ENCODE data around the gene EML1. TPM values are rescaled to one million over a fixed set of nuclear protein-coding genes. Genes with fewer than 3 reads are reported as not detected.

Gene EML1
- total RNA-seq, 2 donors from 2014 or later: 2.4 to 2.6 TPM

DNA sequence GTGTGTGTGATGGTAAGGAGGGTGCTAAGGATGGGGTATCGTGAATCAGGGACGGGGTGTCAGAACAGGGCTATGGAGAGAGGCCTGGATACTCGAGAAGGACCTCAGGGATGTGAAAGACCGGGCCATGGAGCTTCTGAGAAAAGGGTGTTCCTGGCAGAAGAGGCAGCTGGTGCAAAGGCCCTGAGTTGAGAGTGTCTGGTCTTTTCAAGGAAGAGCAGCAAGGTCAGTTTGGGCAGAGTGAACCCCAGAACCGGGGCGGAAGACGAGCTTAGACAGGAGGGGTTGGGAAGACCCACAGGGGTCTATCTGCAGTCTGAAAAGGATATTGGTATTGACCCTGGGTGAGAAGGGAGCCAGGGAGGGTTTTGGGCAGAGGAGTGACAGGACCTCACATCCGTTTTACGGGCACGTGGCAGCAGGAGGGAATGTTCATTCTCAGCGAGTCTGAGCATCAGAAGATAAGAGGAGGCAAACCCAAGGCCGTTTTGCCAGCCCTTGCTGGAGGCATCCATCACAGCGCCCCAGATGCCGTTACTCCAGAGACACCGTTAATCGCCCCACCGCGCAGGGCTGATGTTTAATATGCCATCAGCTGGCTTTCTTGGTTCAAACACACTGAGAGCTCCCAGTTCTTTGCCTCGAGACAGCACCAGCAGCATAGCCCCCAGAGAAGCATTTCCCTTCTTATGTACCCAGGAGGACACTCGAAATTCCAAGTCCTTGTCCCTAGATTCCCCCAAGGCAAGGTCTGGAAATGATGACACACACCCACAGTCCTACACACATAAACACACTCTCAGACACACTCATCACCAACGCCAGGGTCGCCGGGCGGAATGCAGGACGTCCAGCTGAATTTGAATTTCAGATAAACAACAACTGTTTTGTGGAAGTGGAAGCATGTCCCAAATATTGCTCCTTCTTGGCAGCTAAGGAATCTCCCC lies 41.4 kb upstream of the EML1 start:
- no peaks in the 10 kb centered on the region for H3K36me3 Mint-ChIP-seq (ENCODE audit: insufficient read depth in 2 of 2)
- H3K4me3 Mint-ChIP-seq: no peak overlapping the region
- no peak overlapping the region for H3K27ac Mint-ChIP-seq
- H3K27me3 Mint-ChIP-seq (ENCODE audit: low read depth): peaks cover 37% of the 10 kb centered on the region
- no peaks in the 10 kb centered on the region for H3K9me3 Mint-ChIP-seq
- ATAC-seq (replicated peaks in 1 of 2) (no peak), DNase-seq (no peak)
- no peaks in the 10 kb centered on the region for H3K4me1 Mint-ChIP-seq (ENCODE audit: low read depth)

GRCh38 chr14:99752486-99753121 lies 40.6 kb upstream of the EML1 start:
- no peaks in the 10 kb centered on the region for H3K9me3 Mint-ChIP-seq
- no peaks in the 10 kb centered on the region for H3K4me1 Mint-ChIP-seq (ENCODE audit: low read depth)
- H3K36me3 Mint-ChIP-seq (ENCODE audit: insufficient read depth in 2 of 2): no peaks in the 10 kb centered on the region
- H3K4me3 Mint-ChIP-seq: no peak overlapping the region
- ATAC-seq (replicated peaks in 1 of 2) (no peak), DNase-seq (no peak)
- no peak overlapping the region for H3K27ac Mint-ChIP-seq
- peaks cover 32% of the 10 kb centered on the region for H3K27me3 Mint-ChIP-seq (ENCODE audit: low read depth)

- Mint-ChIP-seq H3K4me1 (ENCODE audit: low read depth) (peaks cover 6% of the 10 kb centered on the region), H3K4me3 (peak overlapping the region in 1 of 2 donors; percentile 25), H3K36me3 (ENCODE audit: insufficient read depth in 2 of 2) (no peaks in the 10 kb centered on the region), H3K9me3 (no peaks in the 10 kb centered on the region), H3K27me3 (ENCODE audit: low read depth) (peaks cover 32% of the 10 kb centered on the region), H3K27ac (no peak overlapping the region)
- no peak for ATAC-seq (replicated peaks in 1 of 2)
- no peak for DNase-seq
Measured at GRCh38 chr14:99753225-99754140, 39.7 kb upstream of the EML1 start.

- H3K4me1 Mint-ChIP-seq (ENCODE audit: low read depth): peaks cover 6% of the 10 kb centered on the region
- H3K4me3 Mint-ChIP-seq: peak overlapping the region in 1 of 2 donors; percentile 59
- H3K9me3 Mint-ChIP-seq: no peaks in the 10 kb centered on the region
- peak; percentile 21 to 61 for DNase-seq
- peaks cover 32% of the 10 kb centered on the region for H3K27me3 Mint-ChIP-seq (ENCODE audit: low read depth)
- peak; percentile 70 to 81 for ATAC-seq (replicated peaks in 1 of 2)
- H3K27ac Mint-ChIP-seq: no peak overlapping the region
- H3K36me3 Mint-ChIP-seq (ENCODE audit: insufficient read depth in 2 of 2): no peaks in the 10 kb centered on the region
Measured at GRCh38 chr14:99754141-99755067, 38.8 kb upstream of the EML1 start.

DNA sequence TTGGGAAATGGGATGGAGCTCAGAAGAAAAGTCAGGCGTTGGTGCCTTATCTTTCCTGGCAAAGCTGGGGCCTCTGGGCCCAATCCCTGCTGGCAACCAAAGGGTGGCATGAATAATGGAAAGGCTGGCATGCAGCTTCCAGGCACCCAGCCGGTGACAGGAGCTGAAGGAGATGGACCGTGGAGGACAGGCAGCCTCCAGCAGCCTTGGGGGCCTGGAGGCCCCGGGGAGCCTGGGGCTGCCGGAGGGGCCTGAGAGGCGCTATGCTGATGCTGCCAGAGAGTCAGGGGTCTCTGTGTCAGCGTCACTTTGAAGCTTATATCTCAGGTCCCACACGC lies 38.2 kb upstream of the EML1 start:
- Mint-ChIP-seq H3K27ac (no peak overlapping the region), H3K27me3 (ENCODE audit: low read depth) (peaks cover 32% of the 10 kb centered on the region), H3K4me1 (ENCODE audit: low read depth) (peaks cover 6% of the 10 kb centered on the region), H3K4me3 (no peak overlapping the region), H3K36me3 (ENCODE audit: insufficient read depth in 2 of 2) (no peaks in the 10 kb centered on the region), H3K9me3 (no peaks in the 10 kb centered on the region)
- DNase-seq: no peak
- no peak for ATAC-seq (replicated peaks in 1 of 2)

DNA sequence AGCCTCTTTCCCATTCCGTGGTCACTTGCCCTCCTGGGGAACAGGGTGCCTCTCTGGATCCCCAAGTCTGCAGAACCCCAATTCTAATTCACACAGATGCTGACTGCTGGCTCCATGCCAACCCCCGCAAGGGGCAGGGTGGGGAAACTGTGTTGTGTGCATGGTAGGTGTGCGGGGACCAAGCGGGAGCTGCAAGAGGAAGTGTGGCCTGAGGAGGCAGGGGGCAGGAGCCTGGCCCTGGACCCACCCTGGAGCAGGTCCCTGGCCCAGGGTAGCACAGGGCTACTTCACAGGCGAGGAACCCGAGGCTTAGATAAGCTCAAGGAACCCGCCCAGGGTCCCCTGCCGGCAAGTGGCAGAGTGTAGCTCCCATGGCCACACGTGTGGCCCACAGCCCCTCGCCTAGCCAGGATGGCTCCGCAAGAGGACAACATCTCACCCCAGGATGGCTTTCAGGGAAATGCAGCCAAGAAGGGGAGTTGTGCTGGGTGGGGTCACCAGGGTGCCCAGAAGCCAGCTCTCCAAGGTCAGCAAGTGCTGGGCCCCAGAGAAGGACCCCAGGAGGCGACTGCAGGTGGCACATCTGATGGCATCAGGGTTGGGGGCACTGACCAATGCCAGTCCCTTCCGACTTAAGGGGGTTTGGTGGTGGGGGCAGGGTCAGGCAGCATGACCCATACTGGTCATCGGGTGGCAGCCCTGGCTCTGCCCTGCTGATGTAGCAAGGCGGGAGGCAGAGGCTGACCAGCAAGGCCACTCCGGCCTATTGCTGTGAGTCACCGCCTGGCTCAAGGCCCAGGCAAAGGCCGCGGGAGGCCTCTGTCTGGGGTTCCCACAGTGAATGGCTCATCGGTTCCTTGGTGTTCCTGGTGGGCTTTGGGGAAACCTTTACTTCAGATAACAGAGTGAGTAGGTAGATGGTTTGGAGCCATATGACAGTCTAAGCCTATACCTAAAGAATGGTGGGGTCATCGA lies 37.3 kb upstream of the EML1 start:
- Mint-ChIP-seq H3K9me3 (no peaks in the 10 kb centered on the region), H3K36me3 (ENCODE audit: insufficient read depth in 2 of 2) (no peaks in the 10 kb centered on the region), H3K27me3 (ENCODE audit: low read depth) (peaks cover 32% of the 10 kb centered on the region), H3K4me1 (ENCODE audit: low read depth) (peaks cover 6% of the 10 kb centered on the region), H3K27ac (no peak overlapping the region), H3K4me3 (no peak overlapping the region)
- ATAC-seq (replicated peaks in 1 of 2) (no peak), DNase-seq (no peak)

- H3K4me3 Mint-ChIP-seq: no peak overlapping the region
- no peak overlapping the region for H3K27ac Mint-ChIP-seq
- DNase-seq (no peak), ATAC-seq (replicated peaks in 1 of 2) (no peak)
- H3K9me3 Mint-ChIP-seq: no peaks in the 10 kb centered on the region
- peaks cover 6% of the 10 kb centered on the region for H3K4me1 Mint-ChIP-seq (ENCODE audit: low read depth)
- H3K36me3 Mint-ChIP-seq (ENCODE audit: insufficient read depth in 2 of 2): no peaks in the 10 kb centered on the region
- H3K27me3 Mint-ChIP-seq (ENCODE audit: low read depth): peaks cover 23% of the 10 kb centered on the region
Measured at GRCh38 chr14:99756796-99757195, 36.4 kb upstream of the EML1 start.

GRCh38 chr14:99757331-99758070 lies 35.7 kb upstream of the EML1 start:
- H3K36me3 Mint-ChIP-seq (ENCODE audit: insufficient read depth in 2 of 2): no peaks in the 10 kb centered on the region
- DNase-seq (peak in 1 of 2 donors; percentile 24), ATAC-seq (replicated peaks in 1 of 2) (peak; percentile 20 to 55)
- no peak overlapping the region for H3K27ac Mint-ChIP-seq
- peak overlapping the region in 1 of 2 donors; percentile 19 for H3K4me3 Mint-ChIP-seq
- H3K27me3 Mint-ChIP-seq (ENCODE audit: low read depth): peaks cover 16% of the 10 kb centered on the region
- peaks cover 6% of the 10 kb centered on the region for H3K4me1 Mint-ChIP-seq (ENCODE audit: low read depth)
- no peaks in the 10 kb centered on the region for H3K9me3 Mint-ChIP-seq

- peak; percentile 49 to 64 for ATAC-seq (replicated peaks in 1 of 2)
- H3K27me3 Mint-ChIP-seq (ENCODE audit: low read depth): peaks cover 14% of the 10 kb centered on the region
- H3K36me3 Mint-ChIP-seq (ENCODE audit: insufficient read depth in 2 of 2): no peaks in the 10 kb centered on the region
- H3K9me3 Mint-ChIP-seq: no peaks in the 10 kb centered on the region
- H3K4me1 Mint-ChIP-seq (ENCODE audit: low read depth): peaks cover 6% of the 10 kb centered on the region
- H3K27ac Mint-ChIP-seq: no peak overlapping the region
- DNase-seq: peak in 1 of 2 donors; percentile 21
- H3K4me3 Mint-ChIP-seq: peak overlapping the region in 1 of 2 donors; percentile 19
Measured at GRCh38 chr14:99758121-99758821, 34.9 kb upstream of the EML1 start.

DNA sequence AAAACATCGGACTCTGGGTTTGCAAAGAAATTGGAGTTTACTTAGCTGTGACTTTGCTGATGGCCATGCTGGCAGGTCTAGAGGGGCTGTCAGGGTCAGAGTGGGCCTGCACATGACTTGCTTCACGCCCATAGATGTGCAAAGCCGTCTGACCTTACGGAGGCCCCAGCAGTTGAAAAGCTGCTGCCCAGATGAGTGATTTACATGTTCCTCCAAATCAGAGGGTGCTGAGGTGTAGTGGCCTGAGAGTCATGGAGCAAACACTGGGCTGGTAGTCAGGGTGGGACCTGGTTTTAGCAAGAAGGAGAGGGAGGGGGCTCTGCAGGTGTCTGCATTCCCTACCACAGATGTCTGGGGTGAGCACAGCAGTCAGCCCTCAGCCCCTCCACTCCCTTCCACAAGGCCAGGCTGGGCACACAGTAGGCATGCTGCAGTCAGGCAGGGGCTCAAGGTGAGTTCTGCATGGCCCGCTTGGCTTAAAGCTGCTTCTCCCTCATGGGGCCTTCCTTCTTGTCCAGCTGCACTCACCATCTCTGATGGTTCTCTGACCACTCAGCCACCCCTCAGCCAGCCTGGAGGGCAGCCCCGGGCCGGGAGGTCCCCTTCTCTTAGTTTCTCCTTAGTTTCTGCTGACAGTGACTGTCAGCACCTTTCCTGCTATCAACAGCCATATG lies 34.2 kb upstream of the EML1 start:
- Mint-ChIP-seq H3K4me3 (no peak overlapping the region), H3K4me1 (ENCODE audit: low read depth) (peaks cover 6% of the 10 kb centered on the region), H3K27ac (no peak overlapping the region)

More for the DNA sequence above, 34.2 kb upstream of the EML1 start:
- Mint-ChIP-seq H3K9me3 (no peaks in the 10 kb centered on the region), H3K36me3 (ENCODE audit: insufficient read depth in 2 of 2) (no peaks in the 10 kb centered on the region), H3K27me3 (ENCODE audit: low read depth) (peaks cover 7% of the 10 kb centered on the region)
- DNase-seq (no peak), ATAC-seq (replicated peaks in 1 of 2) (no peak)
